Measurements from ENCODE around the gene MESP2. TPM values are rescaled to one million over a fixed set of nuclear protein-coding genes. Genes with fewer than 3 reads are reported as not detected.

The MESP2 gene
- total and polyA plus RNA-seq, 2 of the 8 experiments (the other 6 are each of a cell fraction or from before 2014, with no cell fraction given) = 0.35 to 0.80 TPM

GRCh38 chr15:89777782-89778380, 1.7 kb downstream of the MESP2 start:
- Histone ChIP-seq H3K14ac (ENCODE audit: insufficient read length) (no peak overlapping the region), H3K56ac (replicated peaks; ENCODE audit: insufficient read length, low read depth, low read length) (no peak overlapping the region), H3K27ac (ENCODE audit: low read depth, low read length) (no peak overlapping the region), H2BK20ac (ENCODE audit: low read length) (no peak overlapping the region), H3K79me1 (ENCODE audit: low read depth, low read length) (no peaks in the 10 kb centered on the region), H3K9ac (replicated peaks in 1 of 4; ENCODE audit: extremely low read depth in 1 of 4, low read depth in 3 of 4, low read length in 3 of 4) (no peak overlapping the region), H2BK120ac (replicated peaks; ENCODE audit: low read depth, low read length) (no peak overlapping the region), H2AK5ac (ENCODE audit: low read depth, low read length) (no peak overlapping the region), H2BK12ac (ENCODE audit: low read depth, low read length) (no peak overlapping the region), H3K18ac (ENCODE audit: extremely low read depth, low read length) (no peak overlapping the region), H4K5ac (ENCODE audit: insufficient read length, low read depth, low read length) (no peak overlapping the region), H2BK15ac (ENCODE audit: low read length) (no peak overlapping the region), H3K4me2 (ENCODE audit: insufficient read depth in 1 of 2, low read depth in 2 of 2, low read length in 2 of 2) (no peak overlapping the region), H3K79me2 (ENCODE audit: control insufficient read depth in 1 of 2, insufficient read depth in 2 of 2, low read length in 2 of 2) (no peaks in the 10 kb centered on the region), H3K4me1 (replicated peaks in 1 of 4; ENCODE audit: control insufficient read depth in 3 of 4, insufficient read depth in 4 of 4, low read length in 3 of 4) (peaks cover 0 to 7% (median 3%) of the 10 kb centered on the region in 4 experiments; a peak in 3 of 7 replicates), H4K20me1 (replicated peaks in 1 of 2; ENCODE audit: control insufficient read depth in 1 of 2, insufficient read depth in 2 of 2, low read length in 2 of 2) (no peaks in the 10 kb centered on the region), H3K4me3 (ENCODE audit: extremely low read depth in 1 of 4, insufficient read depth in 2 of 4, low read depth in 3 of 4, low read length in 4 of 4) (no peak overlapping the region), H2BK5ac (ENCODE audit: low read depth, low read length) (no peak overlapping the region), H4K91ac (replicated peaks; ENCODE audit: insufficient read length, low read length) (no peak overlapping the region), H3K27me3 (replicated peaks in 1 of 4; ENCODE audit: control insufficient read depth in 3 of 4, extremely low read depth in 1 of 4, insufficient read depth in 3 of 4, low read length in 3 of 4) (peaks cover 13 to 31% (median 27%) of the 10 kb centered on the region in 4 experiments), H3K23me2 (ENCODE audit: low read depth, low read length) (no peaks in the 10 kb centered on the region; the same call in 1 of the 2 replicates), H3K36me3 (ENCODE audit: control insufficient read depth in 2 of 4, insufficient read depth in 4 of 4, low read length in 3 of 4) (no peaks in the 10 kb centered on the region), H2AFZ (ENCODE audit: low read length) (no peak overlapping the region), H3K4ac (replicated peaks; ENCODE audit: insufficient read length, low read depth, low read length) (no peak overlapping the region), H4K8ac (ENCODE audit: extremely low read depth, insufficient read depth, low read length) (no peak overlapping the region; the same call in 1 of the 2 replicates), H3K9me3 (ENCODE audit: insufficient read depth in 2 of 2, low read depth in 1 of 2, low read length in 1 of 2) (no peaks in the 10 kb centered on the region), H3K23ac (ENCODE audit: insufficient read length) (no peak overlapping the region)
- POLR2A ChIA-PET (ENCODE audit: partially characterized antibody) = interaction anchor here (1.4 to 2.5 kb wide), 3 partner anchors 17 to 49 kb away, joined by 3 to 7 read pairs (median 3); no protein-coding TSS in a partner anchor
- CTCF ChIA-PET (ENCODE audit: partially characterized antibody) = interaction anchor here (0.6 to 5.1 kb wide), 8 partner anchors 17 to 578 kb away, joined by 3 to 32 read pairs (median 5); no protein-coding TSS in a partner anchor
- TF ChIP-seq TEAD4 (IDR thresholded peaks at IDR 0.05; ENCODE audit: low read depth, low read length) = no peak
- no peak for TF ChIP-seq CREB1 (IDR thresholded peaks at IDR 0.05)
- 81% methylated on average over 10 of the region's 10 CpGs; no CpG with 5 or more reads in 1 of the 2 experiments for WGBS, 2 experiments (ENCODE audit: extremely low coverage in 1 of 2, insufficient coverage in 1 of 2, insufficient read length in 1 of 2, insufficient replicate concordance in 2 of 2, low coverage in 1 of 2, low lambda C conversion rate in 2 of 2, missing lambda C conversion rate in 1 of 2)
- FAIRE-seq (no peak), DNase-seq (ENCODE audit: low read depth in 1 of 2, low spot score in 2 of 2) (no peak)
